GM13977 (cell line): ENCODE data around the gene DBX1.

Experiments used
- DNase-seq: peaks from one replicate; pipeline ENCODE4 v3.0.0; 2012; ENCODE audit warnings: low spot score
- in situ Hi-C: fragments of 300-500 bp; cut with MboI; formaldehyde crosslinking; loops from one replicate; pipeline ENCODE4 v1.12.0; 2022; ENCODE audit warnings: low sequenced_read_pairs, low pct_unique_long_range_greater_than_20kb, mixed read lengths, inconsistent platforms; ENCODE audit not compliant: unreplicated experiment
- TF ChIP-seq, protein P1 (sequence below): IDR thresholded peaks from 2 replicates; pipeline ENCODE4 v1.5.1; 2012; ENCODE audit warnings: mild to moderate bottlenecking, control low read depth; ENCODE audit not compliant: insufficient read depth; ENCODE audit errors: extremely low read depth, missing control alignments

DBX1 gene

DNA sequence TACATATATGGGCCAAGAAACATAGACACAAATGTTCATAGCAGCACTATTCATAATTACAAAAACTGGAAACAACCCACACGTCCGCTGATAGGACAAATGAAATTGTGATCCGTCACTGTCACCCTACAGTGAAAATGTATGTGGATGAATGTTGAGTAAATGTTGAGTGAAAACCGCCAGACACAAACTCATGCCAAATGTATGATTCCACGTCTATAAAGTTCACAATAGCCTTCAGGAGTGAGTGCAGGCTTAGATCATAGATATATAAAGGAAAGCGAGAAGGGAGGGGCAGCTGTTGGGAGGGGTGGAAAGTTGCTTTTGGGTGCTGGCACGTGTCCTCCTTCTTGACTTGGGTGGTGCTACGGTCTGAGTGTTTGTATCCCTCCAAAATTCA, 33.6 kb downstream of the DBX1 start:
- in situ Hi-C loops = loop anchor here (10.0 kb wide), 2 partner anchors 182 to 228 kb away; no protein-coding TSS in a partner anchor
- DNase-seq = no peak
- TF ChIP-seq, protein P1, sequence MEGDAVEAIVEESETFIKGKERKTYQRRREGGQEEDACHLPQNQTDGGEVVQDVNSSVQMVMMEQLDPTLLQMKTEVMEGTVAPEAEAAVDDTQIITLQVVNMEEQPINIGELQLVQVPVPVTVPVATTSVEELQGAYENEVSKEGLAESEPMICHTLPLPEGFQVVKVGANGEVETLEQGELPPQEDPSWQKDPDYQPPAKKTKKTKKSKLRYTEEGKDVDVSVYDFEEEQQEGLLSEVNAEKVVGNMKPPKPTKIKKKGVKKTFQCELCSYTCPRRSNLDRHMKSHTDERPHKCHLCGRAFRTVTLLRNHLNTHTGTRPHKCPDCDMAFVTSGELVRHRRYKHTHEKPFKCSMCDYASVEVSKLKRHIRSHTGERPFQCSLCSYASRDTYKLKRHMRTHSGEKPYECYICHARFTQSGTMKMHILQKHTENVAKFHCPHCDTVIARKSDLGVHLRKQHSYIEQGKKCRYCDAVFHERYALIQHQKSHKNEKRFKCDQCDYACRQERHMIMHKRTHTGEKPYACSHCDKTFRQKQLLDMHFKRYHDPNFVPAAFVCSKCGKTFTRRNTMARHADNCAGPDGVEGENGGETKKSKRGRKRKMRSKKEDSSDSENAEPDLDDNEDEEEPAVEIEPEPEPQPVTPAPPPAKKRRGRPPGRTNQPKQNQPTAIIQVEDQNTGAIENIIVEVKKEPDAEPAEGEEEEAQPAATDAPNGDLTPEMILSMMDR = no peak

DNA sequence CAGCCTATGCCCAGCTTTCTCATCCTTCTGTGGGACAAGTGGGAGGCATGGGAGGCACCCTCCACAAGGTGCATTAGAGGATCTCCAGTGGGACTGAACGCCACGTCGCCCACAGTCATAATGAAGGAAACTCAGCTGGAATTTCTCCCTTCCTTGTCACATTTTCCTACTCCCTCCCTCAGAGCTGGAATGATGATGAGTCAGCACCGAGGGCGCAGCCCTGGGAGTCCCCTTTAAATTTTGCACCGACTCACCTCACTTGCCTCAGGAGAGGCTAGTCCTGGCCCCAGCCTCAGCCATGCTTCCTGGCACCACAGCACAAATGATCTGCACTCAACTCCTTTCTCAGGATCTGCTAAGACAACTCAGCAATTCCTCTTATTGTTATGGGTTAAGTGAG, 34.3 kb downstream of the DBX1 start:
- no peak for DNase-seq
- TF ChIP-seq, protein P1 = no peak
- in situ Hi-C loops = loop anchor here (10.0 kb wide), 2 partner anchors 181 to 229 kb away; no protein-coding TSS in a partner anchor

DNA sequence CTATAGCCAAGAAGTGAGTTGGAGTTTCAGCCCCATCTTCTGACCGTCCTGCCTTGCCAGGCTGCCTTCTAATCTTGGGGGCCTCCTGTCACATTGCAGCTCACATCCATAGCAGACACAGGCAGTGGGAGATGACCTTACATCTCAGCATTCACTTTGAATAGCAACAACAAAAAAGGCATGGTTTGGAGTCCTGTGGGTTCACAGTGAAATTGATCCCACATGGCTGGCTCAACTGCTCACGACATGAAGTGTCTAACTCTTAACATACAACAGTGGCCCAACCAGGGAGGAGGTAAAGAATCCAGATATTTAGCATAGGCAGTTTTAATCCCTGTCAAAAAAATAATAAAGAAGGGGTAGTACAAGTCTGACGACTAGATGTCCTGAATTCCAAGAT, 38.1 kb downstream of the DBX1 start:
- TF ChIP-seq, protein P1 = no peak
- in situ Hi-C loops = loop anchor here (10.0 kb wide), 2 partner anchors 177 to 233 kb away; no protein-coding TSS in a partner anchor
- no peak for DNase-seq

DNA sequence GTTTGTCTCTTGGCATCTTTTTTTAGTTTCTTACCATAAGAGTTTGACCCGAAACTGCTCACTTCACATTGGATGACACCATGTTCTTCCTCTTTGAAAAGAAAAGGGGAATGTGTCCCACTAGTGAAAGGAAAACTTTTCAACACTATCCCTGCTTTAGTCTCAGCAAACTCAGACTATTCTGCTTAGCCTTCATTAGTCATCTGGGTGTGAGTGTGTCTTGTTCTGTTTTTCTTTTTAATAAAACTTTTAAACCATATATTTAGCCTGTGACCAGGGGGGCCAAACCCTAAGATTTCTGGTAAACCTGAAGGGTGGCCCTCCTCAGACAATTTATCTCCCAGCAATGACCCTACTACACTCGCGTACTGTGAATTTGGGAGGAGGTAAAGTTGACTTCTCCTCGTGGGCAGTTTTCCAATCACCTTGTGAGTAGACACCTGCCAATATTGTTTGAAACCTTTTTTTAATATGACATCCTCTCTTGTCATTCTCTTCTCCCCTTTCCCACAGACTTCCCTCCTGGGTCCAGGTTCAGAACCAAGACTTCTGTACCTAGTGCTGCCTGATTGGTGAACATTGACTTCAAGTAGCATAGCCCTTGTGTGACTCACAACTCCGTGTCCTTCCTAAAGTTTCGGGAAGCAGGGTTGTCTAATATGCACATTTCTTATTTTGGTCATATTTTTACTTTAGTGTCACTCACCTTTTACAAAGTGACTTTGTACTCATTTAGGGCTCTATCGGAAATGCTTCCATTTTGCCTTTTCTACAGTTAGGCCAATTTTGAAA, 39.9 kb downstream of the DBX1 start:
- in situ Hi-C loops = loop anchor here (10.0 kb wide), 2 partner anchors 176 to 234 kb away; no protein-coding TSS in a partner anchor
- TF ChIP-seq, protein P1 = no peak
- DNase-seq = no peak

DNA sequence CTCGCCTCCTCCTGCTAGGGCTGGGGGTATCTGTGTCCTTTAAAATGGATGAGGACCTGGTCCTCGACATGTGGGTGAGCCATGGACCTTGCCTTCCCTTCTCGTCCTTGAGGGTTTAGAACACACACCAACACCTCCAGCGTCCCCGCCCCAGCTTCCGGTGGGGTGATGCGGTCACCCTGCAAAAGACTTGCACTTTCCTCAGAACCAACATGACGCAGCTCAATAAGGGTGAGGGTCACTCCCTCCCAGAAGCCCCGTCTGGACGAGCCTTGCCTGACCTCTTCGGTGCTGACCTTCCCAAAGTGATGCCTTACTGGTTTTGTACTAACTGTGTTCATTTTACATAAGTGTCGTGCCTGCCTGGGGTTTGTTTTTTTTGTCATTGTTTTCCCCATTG, 41.0 kb downstream of the DBX1 start:
- in situ Hi-C loops = no loop called here
- TF ChIP-seq, protein P1 = no peak

DNA sequence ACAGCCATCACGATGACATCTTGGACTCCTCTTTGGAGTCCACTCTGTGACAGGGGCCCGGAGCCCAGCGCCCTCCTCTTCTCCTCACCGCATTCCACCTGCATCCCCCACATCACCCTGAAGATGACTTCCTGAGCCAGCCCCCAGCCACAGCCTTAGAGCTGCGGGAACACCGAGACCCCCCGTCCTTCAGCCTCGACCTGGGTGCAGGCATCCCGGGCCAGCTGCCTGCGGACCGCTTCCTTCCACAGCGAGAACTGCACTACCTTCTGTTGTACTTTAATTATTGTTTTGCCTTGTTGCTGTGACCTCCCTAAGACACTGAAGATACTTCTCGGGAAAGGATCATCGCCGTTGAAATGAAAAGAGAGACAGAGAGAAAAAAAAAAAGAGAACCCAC, 42.1 kb downstream of the DBX1 start:
- TF ChIP-seq, protein P1 = no peak
- in situ Hi-C loops = no loop called here
- no peak for DNase-seq

More for the DNA sequence above, 41.0 kb downstream of the DBX1 start:
- no peak for DNase-seq

GRCh38 chr11:20117291-20117690, 43.0 kb downstream of the DBX1 start:
- in situ Hi-C loops = no loop called here
- no peak for DNase-seq
- TF ChIP-seq, protein P1 = no peak
